Breast epithelium (tissue), 4 donors: ENCODE measurements around the gene RIPPLY3. TPM values are rescaled to one million over a fixed set of nuclear protein-coding genes. Genes with fewer than 3 reads are reported as not detected.

Experiments
- DNase-seq, 2 donors: peaks; one replicate each; pipeline ENCODE4 v3.0.0-alpha.2; 2019; ENCODE audit warnings: low spot score in 2 of 2
- H3K27ac ChIP-seq, 2 donors: fragments of 200-600 bp; sonication (generic) in 1 of 2; one replicate each; pipeline ENCODE4 v1.5.1; 2016 to 2019; ENCODE audit warnings: mild to moderate bottlenecking in 1 of 2
- H3K27me3 ChIP-seq, 2 donors: fragments of 200-600 bp; sonication (generic) in 1 of 2; one replicate each; pipeline versions ENCODE4 v1.5.1 to v1.6.0; 2017 to 2019; ENCODE audit warnings: control low read depth in 1 of 2, mild to moderate bottlenecking in 1 of 2
- H3K36me3 ChIP-seq: fragments of 200-600 bp; one replicate; pipeline ENCODE4 v1.5.1; 2019
- H3K4me1 ChIP-seq, 2 donors: fragments of 200-600 bp; sonication (generic); one replicate each; pipeline ENCODE4 v1.5.1; 2016 to 2019; ENCODE audit warnings: control low read depth in 1 of 2
- H3K4me3 ChIP-seq, 3 donors: fragments of 200-600 bp; sonication (generic); 1 replicate in 2 of 3; 2 replicates in 1 of 3; pipeline ENCODE4 v1.5.1; 2016 to 2019; ENCODE audit warnings: mild to moderate bottlenecking in 3 of 3, moderate library complexity in 2 of 3
- H3K9me3 ChIP-seq, 2 donors: fragments of 200-600 bp; sonication (generic) in 1 of 2; one replicate each; pipeline ENCODE4 v1.5.1; 2016 to 2019; ENCODE audit warnings: control low read depth in 1 of 2
- POLR2A ChIP-seq: fragments of 450-650 bp; IDR thresholded peaks from one replicate; pipeline ENCODE4 v1.6.1; 2016; ENCODE audit warnings: antibody characterized with exemption, mild to moderate bottlenecking, moderate library complexity
- POLR2AphosphoS5 ChIP-seq, 3 donors: sonication (generic); formaldehyde crosslinking; IDR thresholded peaks; one replicate each; pipeline ENCODE4 v1.6.1; 2017; ENCODE audit warnings: antibody characterized with exemption in 3 of 3
- intact Hi-C: fragments of 100-400 bp; cut with DNase I; formaldehyde crosslinking; loops from one replicate; pipeline ENCODE4 v1.15.1; 2023; ENCODE audit warnings: low total_unique reads
- total RNA-seq, 3 donors: library from RNA; depleted of rRNA; stranded (reverse); fragments of >200 nt; gene quantifications; one replicate each; pipeline ENCODE4 v1.1.0, GENCODE V29; 2016
- TF ChIP-seq, protein P1 (sequence below), 3 donors: fragments of 450-650 bp; IDR thresholded peaks; one replicate each; pipeline ENCODE4 v1.5.1; 2016 to 2017; ENCODE audit warnings: antibody characterized with exemption in 3 of 3, mild to moderate bottlenecking in 3 of 3, moderate library complexity in 3 of 3

RIPPLY3 gene, protein sequence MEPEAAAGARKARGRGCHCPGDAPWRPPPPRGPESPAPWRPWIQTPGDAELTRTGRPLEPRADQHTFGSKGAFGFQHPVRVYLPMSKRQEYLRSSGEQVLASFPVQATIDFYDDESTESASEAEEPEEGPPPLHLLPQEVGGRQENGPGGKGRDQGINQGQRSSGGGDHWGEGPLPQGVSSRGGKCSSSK
- total RNA-seq = under 1 TPM in 2 of 3 donors, not detected in 1; 0.16 to 0.44 TPM

DNA sequence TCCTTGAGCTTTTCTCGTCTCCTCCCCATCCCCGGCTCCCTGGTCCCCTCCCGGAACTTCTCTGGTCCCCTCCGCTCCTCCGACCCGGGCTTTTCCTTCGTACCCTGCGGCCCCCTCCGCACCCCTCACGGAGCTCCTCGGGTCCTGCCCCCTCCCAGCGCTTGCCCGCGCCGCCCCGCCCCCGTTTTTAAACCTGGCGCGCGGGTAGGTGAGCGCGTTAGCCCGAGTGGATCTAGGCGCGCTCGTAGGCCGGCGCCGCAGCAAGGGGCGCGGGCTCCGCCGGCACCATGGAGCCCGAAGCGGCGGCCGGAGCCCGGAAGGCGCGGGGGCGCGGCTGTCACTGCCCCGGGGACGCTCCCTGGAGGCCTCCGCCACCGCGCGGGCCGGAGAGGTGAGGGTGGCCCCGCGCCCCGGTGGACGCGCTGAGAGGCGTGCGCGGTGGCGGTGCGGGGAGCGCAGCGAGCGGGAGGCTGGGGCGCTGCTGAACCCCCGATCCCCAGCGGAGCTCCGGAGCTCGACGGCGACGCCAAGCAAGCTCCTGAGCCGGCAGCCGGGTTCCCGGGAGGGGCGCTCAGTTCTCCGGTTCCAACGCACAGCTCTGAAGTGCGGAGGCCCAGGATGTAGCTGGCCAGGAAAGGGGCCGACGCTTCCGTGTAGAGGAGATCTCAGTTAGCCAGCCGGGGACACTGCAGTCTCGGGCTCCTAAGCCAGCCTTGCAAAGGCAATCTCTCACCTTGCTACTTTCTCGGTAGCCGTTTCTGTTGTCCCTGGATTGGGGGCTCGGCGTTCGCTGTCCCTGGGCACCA lies at the start of gene RIPPLY3:
Gene RIPPLY3 (plus strand): TSS at position 217 of the 806 bp plus-strand sequence. CDS start 71 bp downstream, at position 288.
- H3K27ac ChIP-seq = no peak within 1 kb of the TSS
- peak within 1 kb of the TSS; percentile 36 to 81 (median 58) for H3K4me3 ChIP-seq
- H3K27me3 ChIP-seq = peaks cover 3 to 9% of the 10 kb centered on the region in 2 donors
- no peaks in the 10 kb centered on the region for H3K36me3 ChIP-seq
- H3K9me3 ChIP-seq = no peaks in the 10 kb centered on the region
- intact Hi-C loops = no loop called here
- DNase-seq = no peak
- TF ChIP-seq POLR2A = no peak
- TF ChIP-seq, protein P1, sequence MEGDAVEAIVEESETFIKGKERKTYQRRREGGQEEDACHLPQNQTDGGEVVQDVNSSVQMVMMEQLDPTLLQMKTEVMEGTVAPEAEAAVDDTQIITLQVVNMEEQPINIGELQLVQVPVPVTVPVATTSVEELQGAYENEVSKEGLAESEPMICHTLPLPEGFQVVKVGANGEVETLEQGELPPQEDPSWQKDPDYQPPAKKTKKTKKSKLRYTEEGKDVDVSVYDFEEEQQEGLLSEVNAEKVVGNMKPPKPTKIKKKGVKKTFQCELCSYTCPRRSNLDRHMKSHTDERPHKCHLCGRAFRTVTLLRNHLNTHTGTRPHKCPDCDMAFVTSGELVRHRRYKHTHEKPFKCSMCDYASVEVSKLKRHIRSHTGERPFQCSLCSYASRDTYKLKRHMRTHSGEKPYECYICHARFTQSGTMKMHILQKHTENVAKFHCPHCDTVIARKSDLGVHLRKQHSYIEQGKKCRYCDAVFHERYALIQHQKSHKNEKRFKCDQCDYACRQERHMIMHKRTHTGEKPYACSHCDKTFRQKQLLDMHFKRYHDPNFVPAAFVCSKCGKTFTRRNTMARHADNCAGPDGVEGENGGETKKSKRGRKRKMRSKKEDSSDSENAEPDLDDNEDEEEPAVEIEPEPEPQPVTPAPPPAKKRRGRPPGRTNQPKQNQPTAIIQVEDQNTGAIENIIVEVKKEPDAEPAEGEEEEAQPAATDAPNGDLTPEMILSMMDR (IDR thresholded peaks at IDR 0.05) = no peak
- TF ChIP-seq POLR2AphosphoS5 (IDR thresholded peaks at IDR 0.05) = no peak
- H3K4me1 ChIP-seq = peaks cover 0 to 4% of the 10 kb centered on the region in 2 donors

DNA sequence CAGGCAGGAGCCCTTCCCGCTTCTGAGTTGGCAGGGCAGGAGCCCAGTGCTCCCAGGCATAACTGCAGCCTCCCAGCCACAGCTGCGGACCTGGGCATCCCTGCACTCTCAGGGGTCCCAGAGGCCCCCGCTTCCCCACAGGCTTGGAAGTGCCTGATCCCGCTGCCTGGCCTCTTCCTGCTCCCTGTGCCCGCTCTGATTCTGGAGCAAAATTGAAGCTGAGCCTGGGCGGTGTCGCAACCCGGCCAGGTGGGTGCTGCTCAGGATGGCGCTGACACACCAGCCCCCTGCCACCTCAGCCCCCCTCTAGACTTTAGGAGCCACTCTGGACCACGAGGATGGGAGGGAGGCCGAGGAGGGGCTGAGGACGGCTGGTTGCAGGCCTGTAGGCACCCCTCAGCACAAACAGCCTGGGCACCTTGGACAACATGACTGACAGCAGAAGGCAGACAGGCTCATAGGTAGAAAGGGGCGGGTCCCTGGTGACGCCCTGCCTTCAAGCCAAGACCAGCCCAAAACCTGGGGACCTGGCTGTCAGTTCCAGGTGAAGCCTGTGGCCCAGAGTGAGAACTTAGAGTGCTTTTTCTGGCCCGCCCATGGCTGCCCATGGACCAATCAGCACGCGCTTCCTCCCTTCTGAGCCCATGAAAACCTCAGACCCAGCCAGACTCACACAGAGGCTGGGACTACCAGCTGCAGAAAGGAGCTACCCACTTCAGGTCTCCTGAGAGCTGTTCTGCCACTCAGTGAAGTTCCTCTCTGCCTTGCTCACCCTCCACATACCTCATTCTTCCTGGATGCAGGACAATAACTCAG lies 47.3 kb upstream of the RIPPLY3 start:
- intact Hi-C loops = no loop called here
- Histone ChIP-seq H3K36me3 (no peaks in the 10 kb centered on the region), H3K9me3 (no peaks in the 10 kb centered on the region), H3K27me3 (no peaks in the 10 kb centered on the region), H3K4me1 (no peaks in the 10 kb centered on the region), H3K27ac (no peak overlapping the region), H3K4me3 (no peak overlapping the region)
- TF ChIP-seq, protein P1 (IDR thresholded peaks at IDR 0.05) = no peak
- no peak for TF ChIP-seq POLR2A
- TF ChIP-seq POLR2AphosphoS5 (IDR thresholded peaks at IDR 0.05) = no peak
- DNase-seq = no peak

DNA sequence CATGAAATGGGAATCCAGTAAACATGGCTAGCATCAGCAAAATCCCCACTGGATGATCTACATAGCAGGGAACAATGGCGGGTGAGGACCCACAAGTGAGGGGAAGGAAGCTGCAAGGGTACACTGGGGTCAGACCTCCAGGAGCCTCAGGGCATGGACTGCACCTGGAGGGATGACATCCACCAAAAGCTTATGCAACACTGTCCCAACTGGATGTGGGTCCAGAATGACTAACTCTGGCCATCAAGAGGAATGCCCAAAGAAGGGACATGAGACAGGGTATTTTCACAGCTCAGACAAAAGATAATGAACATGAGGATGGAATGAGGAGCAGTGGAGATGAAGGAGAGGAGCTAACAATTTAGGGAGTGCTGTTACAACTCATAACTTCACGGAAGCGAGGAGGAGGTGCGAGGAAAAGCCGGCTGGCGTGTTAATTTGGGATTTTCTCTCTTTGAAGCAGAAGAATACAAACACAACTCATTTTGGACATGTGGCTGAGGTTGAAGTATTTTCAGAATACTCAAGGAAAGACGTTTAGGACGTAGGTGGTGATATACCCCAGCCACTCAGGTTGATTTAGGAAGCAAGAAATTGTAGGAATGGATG lies 45.7 kb upstream of the RIPPLY3 start:
- intact Hi-C loops = no loop called here
- DNase-seq = no peak

DNA sequence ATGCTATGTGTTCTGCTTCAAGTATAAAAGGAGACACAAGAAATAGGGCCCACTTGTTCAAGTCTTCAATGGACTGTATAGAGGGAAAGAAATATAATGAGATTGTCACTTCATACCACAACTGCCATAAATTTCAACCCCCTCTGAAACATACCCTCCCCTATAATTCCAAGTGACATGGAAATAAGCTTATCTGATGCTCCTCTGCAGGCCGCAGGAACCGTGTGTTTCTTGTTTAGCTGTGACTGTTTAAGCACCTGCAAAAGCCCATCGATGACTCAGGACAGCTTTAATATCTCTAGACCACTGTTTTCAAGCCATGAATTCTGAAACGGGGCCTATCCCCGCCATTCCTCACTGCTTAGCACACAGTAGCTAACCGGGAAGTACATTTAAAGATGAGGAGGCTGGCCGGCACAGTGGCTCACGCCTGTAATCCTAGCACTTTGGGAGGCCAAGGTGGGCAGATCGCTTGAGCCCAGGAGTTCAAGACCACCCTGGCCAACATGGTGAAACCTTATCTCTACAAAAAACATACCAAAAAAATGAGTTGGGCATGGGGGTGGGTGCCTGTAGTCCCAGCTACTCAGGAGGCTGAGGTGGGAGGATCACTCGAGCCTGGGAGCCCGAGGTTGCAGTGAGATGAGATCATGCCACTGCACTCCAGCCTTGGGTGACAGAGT lies 44.3 kb upstream of the RIPPLY3 start:
- Histone ChIP-seq H3K4me1 (peaks cover 0 to 3% of the 10 kb centered on the region in 2 donors), H3K36me3 (no peaks in the 10 kb centered on the region), H3K27ac (no peak overlapping the region), H3K27me3 (no peaks in the 10 kb centered on the region), H3K4me3 (no peak overlapping the region), H3K9me3 (no peaks in the 10 kb centered on the region)
- TF ChIP-seq POLR2A (no peak), POLR2AphosphoS5 (IDR thresholded peaks at IDR 0.05) (no peak)
- TF ChIP-seq, protein P1 (IDR thresholded peaks at IDR 0.05) = no peak
- intact Hi-C loops = no loop called here
- DNase-seq = no peak

More for the DNA sequence above, 45.7 kb upstream of the RIPPLY3 start:
- no peak overlapping the region for H3K4me3 ChIP-seq
- TF ChIP-seq POLR2A = no peak
- TF ChIP-seq, protein P1 (IDR thresholded peaks at IDR 0.05) = no peak
- no peak for TF ChIP-seq POLR2AphosphoS5 (IDR thresholded peaks at IDR 0.05)
- no peaks in the 10 kb centered on the region for H3K36me3 ChIP-seq
- no peak overlapping the region for H3K27ac ChIP-seq
- no peaks in the 10 kb centered on the region for H3K4me1 ChIP-seq
- no peaks in the 10 kb centered on the region for H3K9me3 ChIP-seq
- no peaks in the 10 kb centered on the region for H3K27me3 ChIP-seq
